K562 (cell line): ENCODE data around the gene GLDC. TPM values are rescaled to one million over a fixed set of nuclear protein-coding genes. Genes with fewer than 3 reads are reported as not detected.

Experiments used
- ATAC-seq: fragments of 200-7000 bp; cut with Tn5 transposase; 3 replicates; pipeline ENCODE4 v1.9.1; 2020; ENCODE audit warnings: moderate library complexity
- BruUV-seq: library from RNA; stranded (reverse); fragments of 400-500 nt; replicated peaks from 2 replicates; lab custom pipeline; 2021; lab: Mats Ljungman, UMichigan
- CTCF ChIA-PET: fragments of 300-600 bp; formaldehyde crosslinking; extraction: SDS; loops from one replicate; lab custom pipeline; 2021; ENCODE audit warnings: low intra/inter-chr PET ratio; lab: Yijun Ruan, JAX
- POLR2A ChIA-PET: fragments of 300-600, 350-650 bp; sonication (Branson Sonifier 250); formaldehyde crosslinking; extraction: SDS; loops from one replicate; lab custom pipeline; 2021; ENCODE audit warnings: antibody characterized with exemption, inconsistent platforms; lab: Yijun Ruan, JAX
- DNase-seq, 4 experiments: peaks; one replicate each; pipeline versions ENCODE4 v3.0.0 to v3.0.0-alpha.2; 2011 to 2018; ENCODE audit warnings: low spot score in 3 of 4, mixed read lengths in 3 of 4; ENCODE audit errors: extremely low read depth in 1 of 4
- FAIRE-seq: peaks from 2 replicates; lab custom pipeline; 2011; peaks lifted over from hg19 to GRCh38; lab: Jason Lieb, UNC
- H2AFZ ChIP-seq: 2 replicates; pipeline ENCODE4 v1.6.0; 2011; ENCODE audit warnings: low read depth, low read length, control low read depth, inconsistent platforms
- H3K27ac ChIP-seq: fragments of 200-600 bp; 3 replicates; pipeline ENCODE4 v1.8.0; 2011; ENCODE audit warnings: low read depth, mild to moderate bottlenecking, control low read depth, inconsistent platforms, low read length, moderate library complexity, mixed read lengths; ENCODE audit errors: extremely low read depth
- H3K27me3 ChIP-seq, 2 experiments: fragments of 300-600 bp in 1 of 2; 2 replicates in 1 of 2; 3 replicates in 1 of 2; pipeline versions ENCODE4 v1.6.0 to v1.8.0; 2011; ENCODE audit warnings: inconsistent platforms in 2 of 2, low read length in 2 of 2, mild to moderate bottlenecking in 1 of 2, mixed read lengths in 1 of 2, moderate library complexity in 1 of 2; ENCODE audit not compliant: control insufficient read depth in 2 of 2, insufficient read depth in 2 of 2
- H3K36me3 ChIP-seq: fragments of 300-600 bp; 3 replicates; pipeline ENCODE4 v1.8.0; 2011; ENCODE audit warnings: mild to moderate bottlenecking, low read length, inconsistent platforms; ENCODE audit not compliant: control insufficient read depth, insufficient read depth
- H3K4me1 ChIP-seq, 2 experiments: fragments of 200-600 bp in 1 of 2; replicated peaks in 1 of 2; 2 replicates in 1 of 2; 3 replicates in 1 of 2; pipeline versions ENCODE4 v1.5.1 to v1.8.0; 2011; ENCODE audit warnings: inconsistent platforms in 2 of 2, low read length in 2 of 2, mild to moderate bottlenecking in 1 of 2, mixed read lengths in 1 of 2, moderate library complexity in 1 of 2; ENCODE audit not compliant: control insufficient read depth in 2 of 2, insufficient read depth in 2 of 2
- H3K4me2 ChIP-seq: 2 replicates; pipeline ENCODE4 v1.6.1; 2011; ENCODE audit warnings: low read length, control low read depth, inconsistent platforms, mixed read lengths; ENCODE audit not compliant: insufficient read depth
- H3K4me3 ChIP-seq: fragments of 200-600 bp; sonication (generic), shearing (Covaris generic); 2 replicates; pipeline ENCODE4 v1.5.1; 2016; ENCODE audit warnings: control low read depth, inconsistent platforms
- H3K79me2 ChIP-seq: fragments of 200-600 bp; 3 replicates; pipeline ENCODE4 v1.8.0; 2011; ENCODE audit warnings: low read length, inconsistent platforms; ENCODE audit not compliant: control insufficient read depth, insufficient read depth
- H3K9ac ChIP-seq, 2 experiments: 2 replicates each; pipeline versions ENCODE4 v1.6.0 to v1.6.1; 2011; ENCODE audit warnings: low read depth in 2 of 2, low read length in 2 of 2, control low read depth in 1 of 2, inconsistent platforms in 1 of 2, mild to moderate bottlenecking in 1 of 2, mixed read lengths in 1 of 2; ENCODE audit not compliant: insufficient read depth in 1 of 2
- H3K9me1 ChIP-seq: one replicate; pipeline ENCODE4 v1.6.0; 2011; ENCODE audit warnings: inconsistent platforms, mild to moderate bottlenecking, low read length, moderate library complexity; ENCODE audit not compliant: control insufficient read depth, insufficient read depth
- H3K9me3 ChIP-seq: replicated peaks from 2 replicates; pipeline ENCODE4 v1.5.1; 2011; ENCODE audit warnings: low read depth, low read length, inconsistent platforms; ENCODE audit not compliant: control insufficient read depth, insufficient read depth
- H4K20me1 ChIP-seq: replicated peaks from 2 replicates; pipeline ENCODE4 v1.6.1; 2011; ENCODE audit warnings: low read length, inconsistent platforms, mixed read lengths; ENCODE audit not compliant: control insufficient read depth, insufficient read depth
- CBX2 ChIP-seq: fragments of 200-600 bp; sonication (generic); IDR thresholded peaks from one replicate; pipeline ENCODE4 v1.6.1; 2012; ENCODE audit warnings: mild to moderate bottlenecking, low read length, inconsistent platforms; ENCODE audit not compliant: insufficient read depth, poor library complexity, severe bottlenecking
- CBX3 ChIP-seq, 2 experiments: IDR thresholded peaks; 1 replicate in 1 of 2; 2 replicates in 1 of 2; pipeline ENCODE4 v1.6.1; 2012; ENCODE audit warnings: inconsistent platforms in 2 of 2, low read length in 2 of 2, borderline replicate concordance in 1 of 2, control low read depth in 1 of 2
- MED1 ChIP-seq: sonication (generic); formaldehyde crosslinking; IDR thresholded peaks from 2 replicates; pipeline ENCODE4 v1.8.1; 2023; ENCODE audit warnings: missing genetic modification reagents, borderline replicate concordance
- RNF2 ChIP-seq: sonication (generic); IDR thresholded peaks from 2 replicates; pipeline ENCODE4 v1.6.1; 2016
- SRF ChIP-seq, 2 experiments: fragments of 250-450, 450-650 bp in 1 of 2; sonication (Bioruptor Pico) in 1 of 2; sonication (generic) in 1 of 2; formaldehyde crosslinking; IDR thresholded peaks; 2 replicates each; pipeline versions ENCODE4 v1.5.0 to v1.5.1; 2020 to 2022; ENCODE audit warnings: mild to moderate bottlenecking in 1 of 2, missing genetic modification reagents in 1 of 2
- THRA ChIP-seq: fragments of 450-650 bp; IDR thresholded peaks from 2 replicates; pipeline ENCODE4 v1.6.1; 2017; ENCODE audit warnings: mild to moderate bottlenecking, moderate library complexity
- ZBTB11 ChIP-seq, 3 experiments: fragments of 200-800 bp in 1 of 3; fragments of 250-450 bp in 1 of 3; fragments of 450-650 bp in 1 of 3; sonication (Bioruptor Pico) in 1 of 3; sonication (Bioruptor generic) in 1 of 3; formaldehyde crosslinking in 1 of 3; IDR thresholded peaks; 2 replicates each; pipeline versions ENCODE4 v1.6.1 to v1.8.0; 2016 to 2022; ENCODE audit warnings: mild to moderate bottlenecking in 2 of 3, missing genetic modification characterization in 2 of 3, missing compliant biosample characterization in 1 of 3, moderate library complexity in 1 of 3
- ZFPM2 ChIP-seq: fragments of 250-450 bp; sonication (Bioruptor Pico); IDR thresholded peaks from 2 replicates; pipeline ENCODE4 v1.5.1; 2022; ENCODE audit warnings: mild to moderate bottlenecking
- ZNF561 ChIP-seq: fragments of 450-650 bp; formaldehyde crosslinking; conservative IDR thresholded peaks from 2 replicates; pipeline ENCODE4 v1.4.0; 2020; ENCODE audit warnings: mild to moderate bottlenecking, moderate library complexity
- ZNF79 ChIP-seq: fragments of 250-450 bp; sonication (Bioruptor Pico); IDR thresholded peaks from 2 replicates; pipeline ENCODE4 v1.4.0; 2020; ENCODE audit warnings: low read depth, mild to moderate bottlenecking, moderate library complexity
- WGBS: fragments of 100-300 bp; shearing (Covaris generic); methylation state at CpG from one replicate; pipeline ENCODE4 v1.1.6; 2016; ENCODE audit warnings: low coverage, mixed read lengths; ENCODE audit not compliant: insufficient coverage; ENCODE audit errors: missing lambda C conversion rate; 5-methylcytosine and 5-hydroxymethylcytosine counted together
- in situ Hi-C: fragments of 300-500 bp; cut with MboI; formaldehyde crosslinking; loops from 4 replicates; pipeline ENCODE4 v1.15.0; 2018; ENCODE audit warnings: inconsistent platforms, mixed read lengths
- intact Hi-C: fragments of 100-400 bp; cut with micrococcal nuclease; formaldehyde crosslinking; loops from 2 replicates; pipeline ENCODE4 v1.14.2; 2022
- polyA plus RNA-seq, 8 experiments: library from polyadenylated mRNA; depleted of rRNA in 4 of 8; stranded (reverse) in 5 of 8; unstranded in 3 of 8; fragments of >200 nt; fragmentation: Nextera tagmentation in 2 of 8; fragmentation: Illumina TruSeq in 1 of 8; extraction: Ambion mirVana in 2 of 8; extraction: Trizol in 1 of 8; gene quantifications; 2 replicates each; pipeline versions ENCODE4 v1.2.1 to v1.2.3, GENCODE V29; 2011 to 2014; ENCODE audit warnings: inconsistent platforms in 1 of 8, missing spikeins in 1 of 8
- total RNA-seq, 7 experiments: library from RNA; depleted of rRNA in 6 of 7; stranded (reverse); fragments of >200 nt in 6 of 7; fragmentation: Illumina TruSeq in 2 of 7; extraction: Trizol in 2 of 7; gene quantifications; 2 replicates each; pipeline versions ENCODE4 v1.2.1 to v1.2.3, GENCODE V29; 2011 to 2021; ENCODE audit warnings: low replicate concordance in 1 of 7

The GLDC gene
- total and polyA plus RNA-seq, 9 of the 15 experiments (the other 6 are each of a cell fraction or from before 2014, with no cell fraction given): 0.03 to 0.27 (median 0.08) TPM; not detected in 6

- 45% methylated on average over 3 of the region's 3 CpGs for WGBS
- Histone ChIP-seq H3K4me3 (no peak overlapping the region), H3K4me2 (no peak overlapping the region), H3K79me2 (no peaks in the 10 kb centered on the region), H3K4me1 (no peaks in the 10 kb centered on the region; a peak in 2 of 5 replicates), H3K9ac (no peak overlapping the region), H3K27ac (no peak overlapping the region)
- POLR2A ChIA-PET: interaction anchor here (1.0 kb wide), 1 partner anchor 12 kb away, joined by 3 read pairs; no protein-coding TSS in a partner anchor
- no TSS peak for BruUV-seq
- FAIRE-seq: no peak
- TF ChIP-seq RNF2 (no peak), SRF (CRISPR knock-in tag; IDR thresholded peaks at IDR 0.05) (no peak), ZNF561 (CRISPR knock-in tag) (no peak), ZFPM2 (CRISPR knock-in tag) (no peak), CBX2 (no peak), MED1 (CRISPR knock-in tag) (no peak)
- TF ChIP-seq, all 486 proteins: peak for 0
- ATAC-seq (no peak), DNase-seq (no peak)
- CTCF ChIA-PET: no interaction called here
- Histone ChIP-seq H3K36me3 (no peaks in the 10 kb centered on the region), H3K9me1 (no peaks in the 10 kb centered on the region), H4K20me1 (no peaks in the 10 kb centered on the region), H2AFZ (no peak overlapping the region), H3K27me3 (no peaks in the 10 kb centered on the region), H3K9me3 (no peaks in the 10 kb centered on the region)
- intact Hi-C loops: no loop called here
- in situ Hi-C loops: no loop called here
Measured at GRCh38 chr9:6672118-6672517, 26.6 kb upstream of the GLDC start.

GRCh38 chr9:6671416-6671815 is 25.9 kb upstream of the GLDC start:
- WGBS: 35% methylated on average over 4 of the region's 4 CpGs
- no peak overlapping the region for H3K4me2 ChIP-seq
- CTCF ChIA-PET: no interaction called here
- in situ Hi-C loops (no loop called here), intact Hi-C loops (no loop called here)
- no peaks in the 10 kb centered on the region for H4K20me1 ChIP-seq
- FAIRE-seq: no peak
- BruUV-seq: no TSS peak
- no peaks in the 10 kb centered on the region for H3K9me1 ChIP-seq
- no peak overlapping the region for H3K9ac ChIP-seq
- H3K79me2 ChIP-seq: no peaks in the 10 kb centered on the region
- POLR2A ChIA-PET: interaction anchor here (0.6 to 1.0 kb wide), 2 partner anchors 10 to 11 kb away, joined by 3 to 5 read pairs; no protein-coding TSS in a partner anchor
- H3K9me3 ChIP-seq: no peaks in the 10 kb centered on the region
- no peaks in the 10 kb centered on the region for H3K27me3 ChIP-seq
- no peak overlapping the region for H3K27ac ChIP-seq
- H3K36me3 ChIP-seq: no peaks in the 10 kb centered on the region
- DNase-seq: no peak
- H3K4me1 ChIP-seq: no peaks in the 10 kb centered on the region; a peak in 2 of 5 replicates
- H2AFZ ChIP-seq: no peak overlapping the region
- ATAC-seq: no peak
- H3K4me3 ChIP-seq: no peak overlapping the region
- TF ChIP-seq CBX3 (IDR thresholded peaks at IDR 0.05; ENCODE audit: borderline replicate concordance in 1 of 2, low read length in 2 of 2): no peak
- TF ChIP-seq ZBTB11 (CRISPR knock-in tag; IDR thresholded peaks at IDR 0.05): no peak
- no peak for TF ChIP-seq THRA
- no peak for TF ChIP-seq ZNF79
